Heart left ventricle (tissue), 13 donors: ENCODE data around the gene SERHL2.

Source experiments
- CTCF ChIP-seq, 12 donors: fragments of 200-600 bp; sonication (generic) in 4 of 12; IDR thresholded peaks; one replicate each; pipeline versions ENCODE4 v1.5.0 to v1.8.0; 2018 to 2022; ENCODE audit warnings: antibody characterized with exemption in 12 of 12, mild to moderate bottlenecking in 5 of 12
- POLR2A ChIP-seq, 2 donors: fragments of 450-650 bp; IDR thresholded peaks; one replicate each; pipeline ENCODE4 v1.6.1; 2017; ENCODE audit warnings: antibody characterized with exemption in 2 of 2, mild to moderate bottlenecking in 2 of 2, moderate library complexity in 2 of 2
- donor health status: ischemic (EF 13 %, LVEDD 7.1; RV severe dilation, severe dysfunction).
- donor health status: DM: no; HTN: yes; CAD: no.
- donor health status: DM: no; HTN: no; CAD: no.
- donor health status: ischemic (EF 25% LVEDD 6.9; RV normal size, moderate dysfunction).
- donor health status: ischemic (EF 25% LVEDD 5.7; RV mildly dilated, moderate dysfunction).
- donor health status: ischemic (EF 35%, LVEDD 5.7; RV mildly dilated, moderate dysfunction).
- donor health status: nonischemic (EF 11% LVEDD 7.7; RV severe dilation, severe dysfunction).
- donor health status: DM: yes; HTN: yes; CAD: no.
- donor health status: PGD.
- donor health status: ischemic (EF 29% LVEDD 5.4; RV normal size, mild dysfunction).
- donor health status: nonischemic (EF 23%, LVEDD 6.1; RV moderate dilation, normal function).

- TF ChIP-seq CTCF (IDR thresholded peaks at IDR 0.05): no peak
- TF ChIP-seq POLR2A (IDR thresholded peaks at IDR 0.05): no peak
Measured at GRCh38 chr22:42544686-42545085, 9.1 kb upstream of the SERHL2 start.
